Heart left ventricle (tissue), 13 donors: ENCODE data around the gene ATP1B3.

Experiments used
- POLR2A ChIP-seq, 2 donors: fragments of 450-650 bp; IDR thresholded peaks; one replicate each; pipeline ENCODE4 v1.6.1; 2017; ENCODE audit warnings: antibody characterized with exemption in 2 of 2, mild to moderate bottlenecking in 2 of 2, moderate library complexity in 2 of 2
- TF ChIP-seq, protein P1 (sequence below), 12 donors: fragments of 200-600 bp; sonication (generic) in 4 of 12; IDR thresholded peaks; one replicate each; pipeline versions ENCODE4 v1.5.0 to v1.8.0; 2018 to 2022; ENCODE audit warnings: antibody characterized with exemption in 12 of 12, mild to moderate bottlenecking in 5 of 12
- donor health status: ischemic (EF 13 %, LVEDD 7.1; RV severe dilation, severe dysfunction).
- donor health status: DM: no; HTN: yes; CAD: no.
- donor health status: DM: no; HTN: no; CAD: no.
- donor health status: ischemic (EF 25% LVEDD 6.9; RV normal size, moderate dysfunction).
- donor health status: ischemic (EF 25% LVEDD 5.7; RV mildly dilated, moderate dysfunction).
- donor health status: ischemic (EF 35%, LVEDD 5.7; RV mildly dilated, moderate dysfunction).
- donor health status: nonischemic (EF 11% LVEDD 7.7; RV severe dilation, severe dysfunction).
- donor health status: DM: yes; HTN: yes; CAD: no.
- donor health status: PGD.
- donor health status: ischemic (EF 29% LVEDD 5.4; RV normal size, mild dysfunction).
- donor health status: nonischemic (EF 23%, LVEDD 6.1; RV moderate dilation, normal function).

GRCh38 chr3:141877911-141878310, 1.5 kb downstream of the ATP1B3 start:
- TF ChIP-seq, protein P1, sequence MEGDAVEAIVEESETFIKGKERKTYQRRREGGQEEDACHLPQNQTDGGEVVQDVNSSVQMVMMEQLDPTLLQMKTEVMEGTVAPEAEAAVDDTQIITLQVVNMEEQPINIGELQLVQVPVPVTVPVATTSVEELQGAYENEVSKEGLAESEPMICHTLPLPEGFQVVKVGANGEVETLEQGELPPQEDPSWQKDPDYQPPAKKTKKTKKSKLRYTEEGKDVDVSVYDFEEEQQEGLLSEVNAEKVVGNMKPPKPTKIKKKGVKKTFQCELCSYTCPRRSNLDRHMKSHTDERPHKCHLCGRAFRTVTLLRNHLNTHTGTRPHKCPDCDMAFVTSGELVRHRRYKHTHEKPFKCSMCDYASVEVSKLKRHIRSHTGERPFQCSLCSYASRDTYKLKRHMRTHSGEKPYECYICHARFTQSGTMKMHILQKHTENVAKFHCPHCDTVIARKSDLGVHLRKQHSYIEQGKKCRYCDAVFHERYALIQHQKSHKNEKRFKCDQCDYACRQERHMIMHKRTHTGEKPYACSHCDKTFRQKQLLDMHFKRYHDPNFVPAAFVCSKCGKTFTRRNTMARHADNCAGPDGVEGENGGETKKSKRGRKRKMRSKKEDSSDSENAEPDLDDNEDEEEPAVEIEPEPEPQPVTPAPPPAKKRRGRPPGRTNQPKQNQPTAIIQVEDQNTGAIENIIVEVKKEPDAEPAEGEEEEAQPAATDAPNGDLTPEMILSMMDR (IDR thresholded peaks at IDR 0.05): no peak
- TF ChIP-seq POLR2A (IDR thresholded peaks at IDR 0.05): no peak
